ENCODE measurements around the gene SEMA3F. TPM values are rescaled to one million over a fixed set of nuclear protein-coding genes. Genes with fewer than 3 reads are reported as not detected.

SEMA3F gene
- total RNA-seq, 1 experiment from 2014 or later = 69.6 TPM

DNA sequence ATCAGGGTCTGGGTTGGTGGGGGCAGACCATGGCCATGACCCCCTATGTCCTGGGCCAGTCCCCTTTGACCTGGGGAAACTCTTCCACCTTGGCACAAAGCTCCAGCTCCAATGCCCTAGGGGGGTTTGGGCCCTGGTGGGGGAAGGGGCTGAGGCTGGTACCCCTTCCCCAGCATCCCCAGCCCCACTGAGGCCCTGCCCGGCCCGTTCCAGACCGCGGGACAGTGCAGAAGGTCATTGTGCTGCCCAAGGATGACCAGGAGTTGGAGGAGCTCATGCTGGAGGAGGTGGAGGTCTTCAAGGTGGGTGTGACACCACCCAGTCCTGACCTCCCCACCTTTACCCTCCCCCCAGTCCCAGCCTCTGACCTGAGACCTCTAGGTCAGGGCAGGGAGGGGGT lies 30.1 kb downstream of the SEMA3F start:
- Histone ChIP-seq H3K9me3 (ENCODE audit: control insufficient read depth, insufficient read depth, low read depth, low read length) (no peaks in the 10 kb centered on the region), H3K36me3 (ENCODE audit: control insufficient read depth, insufficient read depth, low read length) (no peaks in the 10 kb centered on the region; the same call in 1 of the 2 replicates), H3K4me3 (ENCODE audit: low read depth in 2 of 2, low read length in 2 of 2) (no peak overlapping the region), H3K27ac (ENCODE audit: low read length) (no peak overlapping the region), H3K4me1 (ENCODE audit: control insufficient read depth, insufficient read depth, low read length) (peaks cover 23% of the 10 kb centered on the region), H3K27me3 (ENCODE audit: control insufficient read depth, insufficient read depth, low read length) (no peaks in the 10 kb centered on the region)
- ATAC-seq (no peak), DNase-seq (ENCODE audit: low read depth, low spot score) (no peak)
- TF ChIP-seq, protein P1, sequence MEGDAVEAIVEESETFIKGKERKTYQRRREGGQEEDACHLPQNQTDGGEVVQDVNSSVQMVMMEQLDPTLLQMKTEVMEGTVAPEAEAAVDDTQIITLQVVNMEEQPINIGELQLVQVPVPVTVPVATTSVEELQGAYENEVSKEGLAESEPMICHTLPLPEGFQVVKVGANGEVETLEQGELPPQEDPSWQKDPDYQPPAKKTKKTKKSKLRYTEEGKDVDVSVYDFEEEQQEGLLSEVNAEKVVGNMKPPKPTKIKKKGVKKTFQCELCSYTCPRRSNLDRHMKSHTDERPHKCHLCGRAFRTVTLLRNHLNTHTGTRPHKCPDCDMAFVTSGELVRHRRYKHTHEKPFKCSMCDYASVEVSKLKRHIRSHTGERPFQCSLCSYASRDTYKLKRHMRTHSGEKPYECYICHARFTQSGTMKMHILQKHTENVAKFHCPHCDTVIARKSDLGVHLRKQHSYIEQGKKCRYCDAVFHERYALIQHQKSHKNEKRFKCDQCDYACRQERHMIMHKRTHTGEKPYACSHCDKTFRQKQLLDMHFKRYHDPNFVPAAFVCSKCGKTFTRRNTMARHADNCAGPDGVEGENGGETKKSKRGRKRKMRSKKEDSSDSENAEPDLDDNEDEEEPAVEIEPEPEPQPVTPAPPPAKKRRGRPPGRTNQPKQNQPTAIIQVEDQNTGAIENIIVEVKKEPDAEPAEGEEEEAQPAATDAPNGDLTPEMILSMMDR (IDR thresholded peaks at IDR 0.05) = no peak
- TF ChIP-seq POLR2AphosphoS5 (IDR thresholded peaks at IDR 0.05; ENCODE audit: low read depth, low read length) = no peak
- TF ChIP-seq SIN3A (IDR thresholded peaks at IDR 0.05; ENCODE audit: borderline replicate concordance, insufficient read depth, low read depth, low read length) = no peak
- TF ChIP-seq, protein P2, sequence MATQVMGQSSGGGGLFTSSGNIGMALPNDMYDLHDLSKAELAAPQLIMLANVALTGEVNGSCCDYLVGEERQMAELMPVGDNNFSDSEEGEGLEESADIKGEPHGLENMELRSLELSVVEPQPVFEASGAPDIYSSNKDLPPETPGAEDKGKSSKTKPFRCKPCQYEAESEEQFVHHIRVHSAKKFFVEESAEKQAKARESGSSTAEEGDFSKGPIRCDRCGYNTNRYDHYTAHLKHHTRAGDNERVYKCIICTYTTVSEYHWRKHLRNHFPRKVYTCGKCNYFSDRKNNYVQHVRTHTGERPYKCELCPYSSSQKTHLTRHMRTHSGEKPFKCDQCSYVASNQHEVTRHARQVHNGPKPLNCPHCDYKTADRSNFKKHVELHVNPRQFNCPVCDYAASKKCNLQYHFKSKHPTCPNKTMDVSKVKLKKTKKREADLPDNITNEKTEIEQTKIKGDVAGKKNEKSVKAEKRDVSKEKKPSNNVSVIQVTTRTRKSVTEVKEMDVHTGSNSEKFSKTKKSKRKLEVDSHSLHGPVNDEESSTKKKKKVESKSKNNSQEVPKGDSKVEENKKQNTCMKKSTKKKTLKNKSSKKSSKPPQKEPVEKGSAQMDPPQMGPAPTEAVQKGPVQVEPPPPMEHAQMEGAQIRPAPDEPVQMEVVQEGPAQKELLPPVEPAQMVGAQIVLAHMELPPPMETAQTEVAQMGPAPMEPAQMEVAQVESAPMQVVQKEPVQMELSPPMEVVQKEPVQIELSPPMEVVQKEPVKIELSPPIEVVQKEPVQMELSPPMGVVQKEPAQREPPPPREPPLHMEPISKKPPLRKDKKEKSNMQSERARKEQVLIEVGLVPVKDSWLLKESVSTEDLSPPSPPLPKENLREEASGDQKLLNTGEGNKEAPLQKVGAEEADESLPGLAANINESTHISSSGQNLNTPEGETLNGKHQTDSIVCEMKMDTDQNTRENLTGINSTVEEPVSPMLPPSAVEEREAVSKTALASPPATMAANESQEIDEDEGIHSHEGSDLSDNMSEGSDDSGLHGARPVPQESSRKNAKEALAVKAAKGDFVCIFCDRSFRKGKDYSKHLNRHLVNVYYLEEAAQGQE (IDR thresholded peaks at IDR 0.05; ENCODE audit: insufficient read depth in 1 of 2, low read depth in 2 of 2, low read length in 1 of 2) = no peak
- TF ChIP-seq TCF7L2 (IDR thresholded peaks at IDR 0.05; ENCODE audit: low read depth, low read length) = no peak
- BruUV-seq (replicated peaks) = no TSS peak
- ChIA-PET POLR2A (no interaction called here), CTCF (interaction anchor here (0.6 kb wide), 1 partner anchor 60 kb away, joined by 12 read pairs; no protein-coding TSS in a partner anchor)
- intact Hi-C loops (cut with micrococcal nuclease; ENCODE audit: unreplicated experiment) (no loop called here), in situ Hi-C loops (cut with HindIII; ENCODE audit: low pct_unique_long_range_greater_than_20kb, low sequenced_read_pairs) (no loop called here)

- ATAC-seq = no peak
- TF ChIP-seq POLR2AphosphoS5 (IDR thresholded peaks at IDR 0.05; ENCODE audit: low read depth, low read length) (no peak), TCF7L2 (IDR thresholded peaks at IDR 0.05; ENCODE audit: low read depth, low read length) (no peak), SIN3A (IDR thresholded peaks at IDR 0.05; ENCODE audit: borderline replicate concordance, insufficient read depth, low read depth, low read length) (no peak)
- TF ChIP-seq, protein P1 (IDR thresholded peaks at IDR 0.05) = no peak
- TF ChIP-seq, protein P2 (IDR thresholded peaks at IDR 0.05; ENCODE audit: insufficient read depth in 1 of 2, low read depth in 2 of 2, low read length in 1 of 2) = no peak
- intact Hi-C loops (cut with micrococcal nuclease; ENCODE audit: unreplicated experiment) (no loop called here), in situ Hi-C loops (cut with HindIII; ENCODE audit: low pct_unique_long_range_greater_than_20kb, low sequenced_read_pairs) (no loop called here)
- CTCF ChIA-PET = no interaction called here
- no peak for DNase-seq (ENCODE audit: low read depth, low spot score)
- POLR2A ChIA-PET = no interaction called here
- Histone ChIP-seq H3K4me3 (ENCODE audit: low read depth in 2 of 2, low read length in 2 of 2) (no peak overlapping the region), H3K9me3 (ENCODE audit: control insufficient read depth, insufficient read depth, low read depth, low read length) (no peaks in the 10 kb centered on the region), H3K27me3 (ENCODE audit: control insufficient read depth, insufficient read depth, low read length) (no peaks in the 10 kb centered on the region), H3K27ac (ENCODE audit: low read length) (no peak overlapping the region), H3K4me1 (ENCODE audit: control insufficient read depth, insufficient read depth, low read length) (peaks cover 27% of the 10 kb centered on the region), H3K36me3 (ENCODE audit: control insufficient read depth, insufficient read depth, low read length) (no peaks in the 10 kb centered on the region; the same call in 1 of the 2 replicates)
- no TSS peak for BruUV-seq (replicated peaks)
Measured at GRCh38 chr3:50186096-50186495, 31.0 kb downstream of the SEMA3F start.
